HG03342 (cell line): Measurements from ENCODE around the gene SLC7A6OS.

ENCODE experiments used
- ATAC-seq: cut with Tn5 transposase; IDR thresholded peaks from one replicate; pipeline ENCODE4 v1.9.1; 2021; ENCODE audit warnings: mild to moderate bottlenecking, moderate library complexity; ENCODE audit not compliant: unreplicated experiment

The SLC7A6OS gene

GRCh38 chr16:68310774-68311511 lies at the start of gene SLC7A6OS, which contains the start of gene PRMT7:
Gene SLC7A6OS (minus strand): TSS chr16:68310946. CDS start chr16:68310926, 20 bp downstream.
Gene PRMT7 (plus strand): TSS chr16:68311019. CDS start chr16:68315980, 4,961 bp downstream.
- ATAC-seq, result peak; percentile 97

GRCh38 chr16:68359398-68360191 lies 48.8 kb upstream of the SLC7A6OS start:
- no peak for ATAC-seq

GRCh38 chr16:68358951-68359350 lies 48.2 kb upstream of the SLC7A6OS start:
- no peak for ATAC-seq

- no peak for ATAC-seq
These were observed 47.2 kb upstream of the SLC7A6OS start for GRCh38 chr16:68357923-68358322.

- no peak for ATAC-seq
These were observed 46.8 kb upstream of the SLC7A6OS start for GRCh38 chr16:68357521-68357922.

GRCh38 chr16:68356919-68357286 lies 46.2 kb upstream of the SLC7A6OS start:
- no peak for ATAC-seq

GRCh38 chr16:68356249-68356918 lies 45.6 kb upstream of the SLC7A6OS start:
- ATAC-seq, result peak; percentile 60

GRCh38 chr16:68355447-68356248 lies 44.9 kb upstream of the SLC7A6OS start:
- ATAC-seq, result peak; percentile 12

- ATAC-seq, result no peak
These were observed 44.1 kb upstream of the SLC7A6OS start for GRCh38 chr16:68354816-68355215.

GRCh38 chr16:68353366-68353765 lies 42.6 kb upstream of the SLC7A6OS start:
- ATAC-seq, result no peak

GRCh38 chr16:68351991-68352431 lies 41.3 kb upstream of the SLC7A6OS start:
- no peak for ATAC-seq

GRCh38 chr16:68351463-68351862 lies 40.7 kb upstream of the SLC7A6OS start:
- no peak for ATAC-seq

GRCh38 chr16:68350813-68351350 lies 40.1 kb upstream of the SLC7A6OS start:
- no peak for ATAC-seq

- ATAC-seq, result no peak
These were observed 39.2 kb upstream of the SLC7A6OS start for GRCh38 chr16:68349838-68350410.

GRCh38 chr16:68348639-68349445 lies 38.1 kb upstream of the SLC7A6OS start:
- ATAC-seq, result no peak

- ATAC-seq, result no peak
These were observed 36.9 kb upstream of the SLC7A6OS start for GRCh38 chr16:68347605-68348004.

GRCh38 chr16:68346892-68347480 lies 36.2 kb upstream of the SLC7A6OS start:
- ATAC-seq, result no peak

- no peak for ATAC-seq
These were observed 35.4 kb upstream of the SLC7A6OS start for GRCh38 chr16:68345958-68346635.
